Measurements from ENCODE around the gene SPAG7. TPM values are rescaled to one million over a fixed set of nuclear protein-coding genes. Genes with fewer than 3 reads are reported as not detected.

SPAG7 gene
- total and polyA plus RNA-seq, 2 of the 8 experiments (the other 6 are each of a cell fraction or from before 2014, with no cell fraction given), result 74.2 to 81.9 TPM

DNA sequence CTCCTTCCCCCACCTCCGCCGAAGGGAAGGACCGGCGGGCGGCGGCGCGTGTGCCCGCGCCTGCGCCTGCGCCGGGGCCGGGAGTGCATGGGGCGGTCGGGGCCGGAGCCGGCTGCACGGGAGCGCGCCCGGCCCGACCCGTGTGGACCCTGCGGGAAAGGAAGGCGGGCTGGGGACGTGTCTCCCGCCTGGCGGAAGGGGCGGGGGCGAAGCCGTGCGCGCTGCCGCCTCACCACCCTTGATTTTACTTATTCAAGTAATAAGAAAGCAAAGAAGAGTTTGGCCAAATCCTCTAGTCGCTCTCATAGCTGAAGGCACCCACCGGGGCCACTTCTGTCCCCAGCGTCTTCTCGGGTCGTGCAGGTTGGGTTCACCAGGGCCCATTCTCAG, 18.7 kb downstream of the SPAG7 start:
- Histone ChIP-seq H2BK15ac (ENCODE audit: low read length) (peak overlapping the region; percentile 81; the same call in 1 of the 2 replicates), H3K23ac (ENCODE audit: insufficient read length) (no peak overlapping the region), H3K36me3 (ENCODE audit: control insufficient read depth in 2 of 4, insufficient read depth in 4 of 4, low read length in 3 of 4) (peaks cover 2 to 28% (median 22%) of the 10 kb centered on the region in 4 experiments), H3K27ac (ENCODE audit: low read depth, low read length) (peak overlapping the region; percentile 94; the same call in 1 of the 2 replicates), H2BK12ac (ENCODE audit: low read depth, low read length) (0 out of 2 replicates have a peak overlapping the region, but pooled peaks have one; percentile 85), H2BK20ac (ENCODE audit: low read length) (no peak overlapping the region), H4K8ac (ENCODE audit: extremely low read depth, insufficient read depth, low read length) (peak overlapping the region; percentile 73; the same call in 1 of the 2 replicates), H3K56ac (replicated peaks; ENCODE audit: insufficient read length, low read depth, low read length) (peak overlapping the region; percentile 93), H3K18ac (ENCODE audit: extremely low read depth, low read length) (peak overlapping the region; percentile 97), H4K20me1 (replicated peaks in 1 of 2; ENCODE audit: control insufficient read depth in 1 of 2, insufficient read depth in 2 of 2, low read length in 2 of 2) (peaks cover 16 to 18% of the 10 kb centered on the region in 2 experiments), H2BK120ac (replicated peaks; ENCODE audit: low read depth, low read length) (peak overlapping the region; percentile 35), H3K27me3 (replicated peaks in 1 of 4; ENCODE audit: control insufficient read depth in 3 of 4, extremely low read depth in 1 of 4, insufficient read depth in 3 of 4, low read length in 3 of 4) (no peaks in the 10 kb centered on the region), H3K79me2 (ENCODE audit: control insufficient read depth in 1 of 2, insufficient read depth in 2 of 2, low read length in 2 of 2) (peaks cover 8 to 39% of the 10 kb centered on the region in 2 experiments), H3K14ac (ENCODE audit: insufficient read length) (no peak overlapping the region), H3K9me3 (ENCODE audit: insufficient read depth in 2 of 2, low read depth in 1 of 2, low read length in 1 of 2) (no peaks in the 10 kb centered on the region), H2BK5ac (ENCODE audit: low read depth, low read length) (peak overlapping the region; percentile 94), H3K4me1 (replicated peaks in 1 of 4; ENCODE audit: control insufficient read depth in 3 of 4, insufficient read depth in 4 of 4, low read length in 3 of 4) (peaks cover 4 to 17% (median 12%) of the 10 kb centered on the region in 4 experiments), H3K9ac (replicated peaks in 1 of 4; ENCODE audit: extremely low read depth in 1 of 4, low read depth in 3 of 4, low read length in 3 of 4) (peak overlapping the region in 3 of 4 experiments; percentile 75 to 93 (median 77); a peak in 6 of 7 replicates), H3K23me2 (ENCODE audit: low read depth, low read length) (peaks cover 18% of the 10 kb centered on the region), H4K91ac (replicated peaks; ENCODE audit: insufficient read length, low read length) (peak overlapping the region; percentile 94), H3K4me3 (ENCODE audit: extremely low read depth in 1 of 4, insufficient read depth in 2 of 4, low read depth in 3 of 4, low read length in 4 of 4) (peak overlapping the region; percentile 87 to 99 (median 96)), H2AFZ (ENCODE audit: low read length) (no peak overlapping the region), H3K4ac (replicated peaks; ENCODE audit: insufficient read length, low read depth, low read length) (peak overlapping the region; percentile 62), H3K4me2 (ENCODE audit: insufficient read depth in 1 of 2, low read depth in 2 of 2, low read length in 2 of 2) (peak overlapping the region; percentile 87 to 95), H3K79me1 (ENCODE audit: low read depth, low read length) (0 out of 2 replicates have a peak, but pooled peaks cover 2% of the 10 kb centered on the region), H2AK5ac (ENCODE audit: low read depth, low read length) (no peak overlapping the region), H4K5ac (ENCODE audit: insufficient read length, low read depth, low read length) (peak overlapping the region; percentile 97)
- WGBS, 2 experiments (ENCODE audit: extremely low coverage in 1 of 2, insufficient coverage in 1 of 2, insufficient read length in 1 of 2, insufficient replicate concordance in 2 of 2, low coverage in 1 of 2, low lambda C conversion rate in 2 of 2, missing lambda C conversion rate in 1 of 2), result 0% methylated on average over 26 of the region's 40 CpGs; no CpG with 5 or more reads in 1 of the 2 experiments
- POLR2A ChIA-PET (ENCODE audit: partially characterized antibody), result interaction anchor here (0.6 to 32.4 kb wide), 19 partner anchors 2 to 338 kb away, joined by 3 to 987 read pairs (median 5); partner anchors contain the start of genes C17orf107, CAMTA2, ENO3 and GP1BA
- FAIRE-seq (no peak), DNase-seq (ENCODE audit: low read depth in 1 of 2, low spot score in 2 of 2) (peak in 1 of 2 experiments; percentile 85)
- CTCF ChIA-PET (ENCODE audit: partially characterized antibody), result interaction anchor here (1.0 to 2.1 kb wide), 2 partner anchors 9 to 18 kb away, joined by 3 to 5 read pairs; partner anchors contain the start of genes RNF167 and SLC25A11
- TF ChIP-seq RFX5 (IDR thresholded peaks at IDR 0.05; ENCODE audit: borderline replicate concordance, low read depth, low read length) (no peak), SIRT6 (IDR thresholded peaks at IDR 0.05; ENCODE audit: low read length) (no peak), SIX5 (IDR thresholded peaks at IDR 0.05; ENCODE audit: low read depth, low read length) (no peak), SIN3A (conservative IDR thresholded peaks at IDR 0.05 in 1 of 2, IDR thresholded peaks at IDR 0.05 in 1 of 2; ENCODE audit: low read depth in 1 of 2, low read length in 2 of 2) (0 out of 4 replicates have a peak, but pooled peaks of 1 of the 2 experiments have one; percentile 9), NRF1 (IDR thresholded peaks at IDR 0.05; ENCODE audit: low read depth, low read length) (peak; percentile 67), JUN (IDR thresholded peaks at IDR 0.05; ENCODE audit: low read depth, low read length) (no peak), EZH2 (IDR thresholded peaks at IDR 0.05; ENCODE audit: low read depth, low read length, severe bottlenecking) (no peak), JUND (IDR thresholded peaks at IDR 0.05; ENCODE audit: low read length) (no peak), YY1 (IDR thresholded peaks at IDR 0.05; ENCODE audit: low read depth, low read length) (no peak), CTBP2 (IDR thresholded peaks at IDR 0.05; ENCODE audit: borderline replicate concordance, insufficient read depth, insufficient read length, low read length) (no peak), SP4 (IDR thresholded peaks at IDR 0.05; ENCODE audit: low read length) (no peak), CHD1 (IDR thresholded peaks at IDR 0.05; ENCODE audit: low read depth, low read length) (no peak), RAD21 (IDR thresholded peaks at IDR 0.05 in 1 of 2, conservative IDR thresholded peaks at IDR 0.05 in 1 of 2; ENCODE audit: low read depth in 2 of 2, low read length in 2 of 2) (no peak)
